RKO (cell line): ENCODE measurements around the gene NOL12.

Experiments used
- DNase-seq: peaks from one replicate; pipeline ENCODE4 v3.0.0-alpha.2; 2016; ENCODE audit warnings: low spot score

The NOL12 gene

GRCh38 chr22:37659066-37659896 is 26.9 kb upstream of the NOL12 start:
- peak; percentile 35 for DNase-seq

DNA sequence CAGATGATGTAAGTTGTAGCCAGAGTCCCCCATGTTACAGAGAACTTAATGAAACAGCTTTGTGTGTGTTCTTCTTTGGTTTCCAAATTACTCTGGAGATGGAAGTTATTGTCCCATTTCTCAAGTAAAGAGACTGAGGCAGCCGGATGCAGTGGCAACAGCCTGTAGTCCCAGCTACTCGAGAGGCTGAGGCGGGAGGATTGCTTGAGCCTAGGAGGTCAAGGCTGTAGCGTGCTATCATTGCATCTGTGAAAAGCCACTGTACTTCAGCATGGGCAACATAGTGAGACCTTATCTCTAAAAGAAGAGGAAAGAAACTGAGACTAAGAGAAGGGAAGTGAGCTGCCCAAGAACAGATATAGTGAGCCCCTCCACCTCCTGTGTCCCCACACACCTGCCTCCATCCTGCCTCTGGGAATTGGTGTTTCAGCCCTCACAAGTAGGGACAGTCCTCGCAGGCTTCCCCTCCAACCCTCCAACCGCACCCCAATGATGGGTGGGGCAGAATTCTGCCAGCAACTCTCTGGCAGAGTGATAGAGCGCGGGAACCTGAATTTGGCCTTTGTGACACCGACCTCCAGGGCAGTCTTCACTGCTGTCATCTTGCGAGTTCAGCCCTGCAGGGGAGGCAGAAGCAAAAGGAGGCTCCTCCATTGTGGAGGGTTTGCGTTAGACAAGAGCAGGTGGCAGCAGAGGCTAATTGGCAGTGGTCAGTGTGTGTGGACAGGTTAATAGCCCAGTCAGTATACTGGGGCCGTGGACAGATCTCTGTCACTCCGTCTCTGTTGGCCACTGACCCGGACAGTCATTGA is 26.0 kb upstream of the NOL12 start:
- no peak for DNase-seq

DNA sequence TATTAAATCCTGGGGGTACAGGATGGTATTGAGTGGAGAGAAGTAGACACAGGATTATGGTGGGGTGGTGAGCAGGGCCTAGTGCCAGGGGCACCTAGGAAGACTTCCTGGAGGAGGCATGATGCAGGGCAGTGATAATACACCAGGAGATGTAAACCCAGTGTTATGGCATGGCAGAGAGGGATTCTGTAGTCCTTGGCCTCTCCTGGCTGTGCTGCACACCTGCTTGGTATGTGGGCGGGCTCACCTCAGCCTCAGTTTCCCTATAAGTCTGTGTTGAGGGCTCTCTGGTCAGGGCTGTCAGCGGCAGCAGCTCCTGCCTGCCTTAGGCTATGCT is 25.5 kb upstream of the NOL12 start:
- DNase-seq = no peak

- DNase-seq = no peak
These were observed 24.8 kb upstream of the NOL12 start for GRCh38 chr22:37661160-37661924.

- DNase-seq = no peak
These were observed 24.1 kb upstream of the NOL12 start for GRCh38 chr22:37662039-37662438.

GRCh38 chr22:37663521-37664140 is 22.5 kb upstream of the NOL12 start:
- DNase-seq = no peak

DNA sequence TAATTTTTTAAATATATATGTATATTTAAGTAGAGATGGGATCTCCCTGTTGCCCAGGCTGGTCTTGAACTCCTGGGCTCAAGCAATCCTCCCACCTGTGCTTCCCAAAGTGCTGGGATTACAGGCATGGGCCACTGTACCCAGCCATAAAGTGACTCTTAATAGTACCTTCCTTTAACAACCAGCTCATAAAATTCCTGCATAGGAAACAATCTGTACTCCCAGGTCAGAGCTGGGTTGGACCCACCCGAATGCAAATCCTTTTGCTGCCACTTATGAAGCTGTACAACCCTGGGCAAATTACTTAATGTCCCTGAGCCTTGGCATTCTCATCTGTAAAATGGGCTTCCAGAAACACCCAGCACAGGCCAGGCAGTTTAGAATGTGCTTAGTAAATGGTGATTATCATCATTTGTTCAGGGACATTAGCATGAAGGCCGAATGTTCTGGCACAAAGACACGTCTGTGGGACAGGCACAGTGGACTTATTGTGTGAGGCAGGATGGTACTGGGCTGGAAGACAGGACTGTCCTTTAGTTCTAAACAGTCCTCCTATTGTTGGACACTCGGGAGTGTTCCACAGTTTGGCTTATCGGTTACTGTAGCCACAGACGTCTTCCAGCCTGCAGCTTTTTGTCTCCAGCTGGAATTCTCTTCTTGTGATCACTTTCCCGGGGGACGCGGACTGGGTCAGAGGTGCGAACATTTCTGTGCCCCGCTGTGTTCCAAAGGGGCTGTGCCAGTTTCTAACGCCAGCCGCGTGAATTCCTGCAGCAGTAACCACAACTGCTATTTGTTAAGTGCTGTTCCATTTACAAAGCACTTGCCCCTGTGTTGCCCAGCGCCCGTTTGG is 21.7 kb upstream of the NOL12 start:
- no peak for DNase-seq

DNA sequence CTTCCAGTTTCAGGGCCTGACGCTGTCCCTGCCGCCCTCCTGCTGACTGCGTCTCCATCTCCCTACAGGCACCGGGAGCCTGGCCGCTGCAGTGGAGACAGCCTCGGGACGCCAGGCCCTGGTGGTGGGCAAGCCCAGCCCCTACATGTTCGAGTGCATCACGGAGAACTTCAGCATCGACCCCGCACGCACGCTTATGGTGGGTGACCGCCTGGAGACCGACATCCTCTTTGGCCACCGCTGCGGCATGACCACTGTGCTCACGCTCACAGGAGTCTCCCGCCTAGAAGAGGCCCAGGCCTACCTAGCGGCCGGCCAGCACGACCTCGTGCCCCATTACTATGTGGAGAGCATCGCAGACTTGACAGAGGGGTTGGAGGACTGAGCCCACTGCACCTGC is 20.7 kb upstream of the NOL12 start:
- DNase-seq = no peak

GRCh38 chr22:37669586-37669985 is 16.6 kb upstream of the NOL12 start:
- DNase-seq = no peak

- DNase-seq = no peak
These were observed 13.8 kb upstream of the NOL12 start for GRCh38 chr22:37672206-37672919.

DNA sequence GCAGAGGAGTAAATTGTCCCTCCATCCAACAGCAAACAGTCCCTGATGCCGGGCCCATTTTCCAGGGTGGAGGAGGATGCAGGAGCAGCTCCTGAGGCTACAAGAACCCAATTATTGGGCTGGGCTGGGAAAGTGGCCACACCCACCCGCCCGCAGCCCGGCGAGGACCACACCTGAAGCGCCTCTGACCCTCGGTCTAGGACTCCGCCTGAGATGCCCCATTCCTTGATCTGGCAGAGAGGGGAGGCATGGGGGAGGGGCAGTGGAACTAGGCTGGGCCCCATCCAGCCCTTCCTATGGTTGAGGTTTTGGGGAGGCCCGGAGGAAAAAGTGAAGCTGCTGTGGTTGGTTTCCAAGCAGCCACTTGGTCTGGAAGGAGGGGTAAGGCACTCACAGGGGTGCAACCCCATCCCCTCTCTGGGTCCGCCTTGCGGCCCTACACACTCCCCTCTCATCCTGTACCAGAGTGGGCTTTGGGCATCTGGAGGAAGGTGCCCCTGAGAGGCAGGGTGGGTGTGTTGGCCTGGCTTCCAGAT is 13.2 kb upstream of the NOL12 start:
- no peak for DNase-seq

GRCh38 chr22:37674248-37674647 is 11.9 kb upstream of the NOL12 start:
- no peak for DNase-seq

- peak; percentile 97 for DNase-seq
These were observed 10.9 kb upstream of the NOL12 start, which contains the start of gene LGALS1 for GRCh38 chr22:37674951-37675929. Gene LGALS1 (plus strand): TSS chr22:37675636. CDS start chr22:37675703, 67 bp downstream.

- peak; percentile 54 for DNase-seq
These were observed 10.0 kb upstream of the NOL12 start for GRCh38 chr22:37675930-37676735.

DNA sequence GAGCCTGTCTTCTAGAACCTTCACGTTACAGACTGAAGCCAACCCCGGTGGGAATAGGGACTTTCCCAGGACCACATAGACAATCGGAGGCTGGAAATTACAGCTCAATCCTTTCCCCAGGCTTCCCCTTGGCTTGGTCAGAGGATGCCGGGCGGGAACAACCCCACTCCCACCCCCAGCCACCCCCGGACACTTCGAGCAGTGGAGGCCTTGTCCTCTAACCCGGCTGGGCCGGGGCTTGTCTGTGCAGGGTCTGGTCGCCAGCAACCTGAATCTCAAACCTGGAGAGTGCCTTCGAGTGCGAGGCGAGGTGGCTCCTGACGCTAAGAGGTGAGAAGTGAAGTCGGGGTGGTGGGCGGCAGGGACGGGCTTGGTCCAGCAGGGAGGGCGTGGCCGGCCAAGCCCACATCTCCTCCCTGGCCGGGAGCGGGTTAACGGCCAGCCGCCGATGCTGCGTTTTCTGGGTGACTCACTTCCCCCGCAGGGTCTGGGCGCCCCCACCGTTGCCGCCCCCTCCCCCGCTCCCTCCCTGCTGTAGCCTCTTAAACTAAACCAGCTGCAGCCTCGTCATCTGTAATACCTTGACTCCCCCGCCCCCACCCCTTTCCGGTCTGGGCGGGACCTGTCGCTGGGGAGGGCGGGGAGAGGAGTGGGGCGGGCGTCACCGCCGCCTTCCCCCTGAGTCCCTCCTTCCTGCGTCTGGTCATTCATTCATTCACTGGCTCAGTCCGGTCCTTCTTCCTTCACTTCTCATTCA is 9.2 kb upstream of the NOL12 start:
- DNase-seq = peak; percentile 97

DNA sequence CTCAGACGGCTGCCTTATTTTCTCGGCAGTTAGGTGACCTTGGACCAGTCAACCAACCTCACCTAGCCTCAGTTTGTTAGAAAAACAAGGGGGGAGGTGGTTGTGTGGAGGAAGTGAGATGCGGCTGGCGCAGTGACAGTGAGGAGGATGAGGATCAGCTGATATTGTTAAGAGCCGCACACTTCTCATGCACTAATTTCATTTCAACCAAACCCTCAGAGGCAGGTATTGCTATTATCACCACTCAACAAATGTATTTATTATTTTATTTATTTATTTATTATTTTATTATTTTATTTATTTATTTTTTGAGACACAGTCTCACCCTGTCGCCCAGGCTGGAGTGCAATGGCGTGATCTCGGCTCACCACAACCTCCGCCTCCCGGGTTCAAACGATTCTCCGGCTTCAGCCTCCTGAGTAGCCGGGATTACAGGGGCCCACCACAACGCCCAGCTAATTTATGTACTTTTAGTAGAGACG is 8.6 kb upstream of the NOL12 start:
- no peak for DNase-seq

GRCh38 chr22:37678372-37678771 is 7.8 kb upstream of the NOL12 start:
- no peak for DNase-seq
